ENCODE measurements around the gene DPH3. TPM values are rescaled to one million over a fixed set of nuclear protein-coding genes. Genes with fewer than 3 reads are reported as not detected.
A peak's percentile ranks its signal among the peaks of the same experiment; 100 is the strongest.

DPH3 gene
- total and polyA plus RNA-seq, 9 of the 15 experiments (the other 6 are each of a cell fraction or from before 2014, with no cell fraction given), result 15.9 to 131 (median 38.7) TPM

DNA sequence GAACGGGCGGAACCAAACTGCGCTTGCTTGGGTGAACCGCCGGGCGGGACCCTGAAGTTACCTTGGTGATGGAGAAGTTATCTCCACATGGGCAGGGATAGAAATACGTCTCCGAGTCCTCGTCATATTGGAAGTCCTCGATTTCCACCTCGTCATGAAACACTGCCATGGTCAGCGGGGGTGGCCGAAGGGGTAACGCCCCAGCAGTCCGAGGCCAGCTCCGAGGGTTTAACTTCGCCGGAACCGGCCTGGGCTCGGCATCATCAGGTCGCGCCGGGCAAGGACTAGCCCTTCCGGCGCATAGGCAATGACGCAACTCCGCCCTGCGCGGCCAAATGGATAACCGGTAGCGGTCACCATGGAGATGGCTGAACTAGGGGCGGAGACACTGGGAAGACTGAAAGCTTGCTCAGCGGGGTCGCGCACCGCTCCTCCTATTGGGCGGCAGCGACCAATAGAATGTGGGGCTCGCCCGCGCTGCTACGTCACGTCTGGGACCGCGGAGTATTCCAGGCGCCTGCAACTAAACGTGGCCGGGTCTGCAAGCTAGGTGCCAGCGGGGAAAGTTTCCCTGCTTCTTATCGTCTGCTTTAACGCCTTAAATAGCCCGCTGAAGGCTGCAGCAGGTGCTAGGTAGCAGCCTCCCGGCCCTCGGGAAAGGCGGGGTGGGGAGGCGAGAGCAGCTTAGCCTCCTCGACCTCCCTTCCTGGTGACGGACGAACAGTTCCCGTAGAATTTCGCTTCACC lies at the start of gene DPH3, which contains the start of gene OXNAD1 (continued):
- TF ChIP-seq, protein P1, sequence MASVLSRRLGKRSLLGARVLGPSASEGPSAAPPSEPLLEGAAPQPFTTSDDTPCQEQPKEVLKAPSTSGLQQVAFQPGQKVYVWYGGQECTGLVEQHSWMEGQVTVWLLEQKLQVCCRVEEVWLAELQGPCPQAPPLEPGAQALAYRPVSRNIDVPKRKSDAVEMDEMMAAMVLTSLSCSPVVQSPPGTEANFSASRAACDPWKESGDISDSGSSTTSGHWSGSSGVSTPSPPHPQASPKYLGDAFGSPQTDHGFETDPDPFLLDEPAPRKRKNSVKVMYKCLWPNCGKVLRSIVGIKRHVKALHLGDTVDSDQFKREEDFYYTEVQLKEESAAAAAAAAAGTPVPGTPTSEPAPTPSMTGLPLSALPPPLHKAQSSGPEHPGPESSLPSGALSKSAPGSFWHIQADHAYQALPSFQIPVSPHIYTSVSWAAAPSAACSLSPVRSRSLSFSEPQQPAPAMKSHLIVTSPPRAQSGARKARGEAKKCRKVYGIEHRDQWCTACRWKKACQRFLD (CRISPR knock-in tag; IDR thresholded peaks at IDR 0.05), result peak; percentile 99
- TF ChIP-seq, protein P2, sequence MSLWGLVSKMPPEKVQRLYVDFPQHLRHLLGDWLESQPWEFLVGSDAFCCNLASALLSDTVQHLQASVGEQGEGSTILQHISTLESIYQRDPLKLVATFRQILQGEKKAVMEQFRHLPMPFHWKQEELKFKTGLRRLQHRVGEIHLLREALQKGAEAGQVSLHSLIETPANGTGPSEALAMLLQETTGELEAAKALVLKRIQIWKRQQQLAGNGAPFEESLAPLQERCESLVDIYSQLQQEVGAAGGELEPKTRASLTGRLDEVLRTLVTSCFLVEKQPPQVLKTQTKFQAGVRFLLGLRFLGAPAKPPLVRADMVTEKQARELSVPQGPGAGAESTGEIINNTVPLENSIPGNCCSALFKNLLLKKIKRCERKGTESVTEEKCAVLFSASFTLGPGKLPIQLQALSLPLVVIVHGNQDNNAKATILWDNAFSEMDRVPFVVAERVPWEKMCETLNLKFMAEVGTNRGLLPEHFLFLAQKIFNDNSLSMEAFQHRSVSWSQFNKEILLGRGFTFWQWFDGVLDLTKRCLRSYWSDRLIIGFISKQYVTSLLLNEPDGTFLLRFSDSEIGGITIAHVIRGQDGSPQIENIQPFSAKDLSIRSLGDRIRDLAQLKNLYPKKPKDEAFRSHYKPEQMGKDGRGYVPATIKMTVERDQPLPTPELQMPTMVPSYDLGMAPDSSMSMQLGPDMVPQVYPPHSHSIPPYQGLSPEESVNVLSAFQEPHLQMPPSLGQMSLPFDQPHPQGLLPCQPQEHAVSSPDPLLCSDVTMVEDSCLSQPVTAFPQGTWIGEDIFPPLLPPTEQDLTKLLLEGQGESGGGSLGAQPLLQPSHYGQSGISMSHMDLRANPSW (CRISPR knock-in tag; IDR thresholded peaks at IDR 0.05), result peak; percentile 37; the same call in 1 of the 2 replicates
- TF ChIP-seq, protein P3, sequence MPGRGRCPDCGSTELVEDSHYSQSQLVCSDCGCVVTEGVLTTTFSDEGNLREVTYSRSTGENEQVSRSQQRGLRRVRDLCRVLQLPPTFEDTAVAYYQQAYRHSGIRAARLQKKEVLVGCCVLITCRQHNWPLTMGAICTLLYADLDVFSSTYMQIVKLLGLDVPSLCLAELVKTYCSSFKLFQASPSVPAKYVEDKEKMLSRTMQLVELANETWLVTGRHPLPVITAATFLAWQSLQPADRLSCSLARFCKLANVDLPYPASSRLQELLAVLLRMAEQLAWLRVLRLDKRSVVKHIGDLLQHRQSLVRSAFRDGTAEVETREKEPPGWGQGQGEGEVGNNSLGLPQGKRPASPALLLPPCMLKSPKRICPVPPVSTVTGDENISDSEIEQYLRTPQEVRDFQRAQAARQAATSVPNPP (IDR thresholded peaks at IDR 0.05; ENCODE audit: borderline replicate concordance, insufficient read depth, insufficient read length), result no peak
- TF ChIP-seq CBX3 (IDR thresholded peaks at IDR 0.05; ENCODE audit: borderline replicate concordance in 1 of 2, low read length in 2 of 2) (no peak), ZEB2 (IDR thresholded peaks at IDR 0.05) (peak; percentile 25; the same call in 1 of the 2 replicates), TCF7 (IDR thresholded peaks at IDR 0.05; ENCODE audit: borderline replicate concordance) (no peak), CHD4 (IDR thresholded peaks at IDR 0.05; ENCODE audit: insufficient read depth, insufficient replicate concordance, low read depth, low read length, poor library complexity, severe bottlenecking) (no peak), U2AF2 (optimal IDR thresholded peaks at IDR 0.05; ENCODE audit: low read depth, low read length) (no peak), ELF1 (tag; IDR thresholded peaks at IDR 0.05) (peak; percentile 99), PHF21A (IDR thresholded peaks at IDR 0.05; ENCODE audit: borderline replicate concordance, low read depth) (no peak), RBM39 (optimal IDR thresholded peaks at IDR 0.05; ENCODE audit: low read depth, low read length) (no peak), DDX20 (tag; IDR thresholded peaks at IDR 0.05; ENCODE audit: low read depth) (no peak), PURB (CRISPR knock-in tag; IDR thresholded peaks at IDR 0.05; ENCODE audit: low read depth) (no peak), HOXB6 (CRISPR knock-in tag; IDR thresholded peaks at IDR 0.05; ENCODE audit: borderline replicate concordance) (no peak)
- TF ChIP-seq, protein P4, sequence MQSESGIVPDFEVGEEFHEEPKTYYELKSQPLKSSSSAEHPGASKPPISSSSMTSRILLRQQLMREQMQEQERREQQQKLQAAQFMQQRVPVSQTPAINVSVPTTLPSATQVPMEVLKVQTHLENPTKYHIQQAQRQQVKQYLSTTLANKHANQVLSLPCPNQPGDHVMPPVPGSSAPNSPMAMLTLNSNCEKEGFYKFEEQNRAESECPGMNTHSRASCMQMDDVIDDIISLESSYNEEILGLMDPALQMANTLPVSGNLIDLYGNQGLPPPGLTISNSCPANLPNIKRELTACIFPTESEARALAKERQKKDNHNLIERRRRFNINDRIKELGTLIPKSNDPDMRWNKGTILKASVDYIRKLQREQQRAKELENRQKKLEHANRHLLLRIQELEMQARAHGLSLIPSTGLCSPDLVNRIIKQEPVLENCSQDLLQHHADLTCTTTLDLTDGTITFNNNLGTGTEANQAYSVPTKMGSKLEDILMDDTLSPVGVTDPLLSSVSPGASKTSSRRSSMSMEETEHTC (IDR thresholded peaks at IDR 0.05), result no peak
- TF ChIP-seq, protein P5, sequence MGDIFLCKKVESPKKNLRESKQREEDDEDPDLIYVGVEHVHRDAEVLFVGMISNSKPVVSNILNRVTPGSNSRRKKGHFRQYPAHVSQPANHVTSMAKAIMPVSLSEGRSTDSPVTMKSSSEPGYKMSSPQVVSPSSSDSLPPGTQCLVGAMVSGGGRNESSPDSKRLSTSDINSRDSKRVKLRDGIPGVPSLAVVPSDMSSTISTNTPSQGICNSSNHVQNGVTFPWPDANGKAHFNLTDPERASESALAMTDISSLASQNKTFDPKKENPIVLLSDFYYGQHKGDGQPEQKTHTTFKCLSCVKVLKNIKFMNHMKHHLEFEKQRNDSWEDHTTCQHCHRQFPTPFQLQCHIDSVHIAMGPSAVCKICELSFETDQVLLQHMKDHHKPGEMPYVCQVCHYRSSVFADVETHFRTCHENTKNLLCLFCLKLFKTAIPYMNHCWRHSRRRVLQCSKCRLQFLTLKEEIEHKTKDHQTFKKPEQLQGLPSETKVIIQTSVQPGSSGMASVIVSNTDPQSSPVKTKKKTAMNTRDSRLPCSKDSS (IDR thresholded peaks at IDR 0.05; ENCODE audit: low read depth, partially characterized antibody), result no peak
- TF ChIP-seq, protein P6, sequence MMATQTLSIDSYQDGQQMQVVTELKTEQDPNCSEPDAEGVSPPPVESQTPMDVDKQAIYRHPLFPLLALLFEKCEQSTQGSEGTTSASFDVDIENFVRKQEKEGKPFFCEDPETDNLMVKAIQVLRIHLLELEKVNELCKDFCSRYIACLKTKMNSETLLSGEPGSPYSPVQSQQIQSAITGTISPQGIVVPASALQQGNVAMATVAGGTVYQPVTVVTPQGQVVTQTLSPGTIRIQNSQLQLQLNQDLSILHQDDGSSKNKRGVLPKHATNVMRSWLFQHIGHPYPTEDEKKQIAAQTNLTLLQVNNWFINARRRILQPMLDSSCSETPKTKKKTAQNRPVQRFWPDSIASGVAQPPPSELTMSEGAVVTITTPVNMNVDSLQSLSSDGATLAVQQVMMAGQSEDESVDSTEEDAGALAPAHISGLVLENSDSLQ (IDR thresholded peaks at IDR 0.05), result peak; percentile 89

All from K562 (cell line).